H1 (cell line): Measurements from ENCODE around the gene TADA1. TPM values are rescaled to one million over a fixed set of nuclear protein-coding genes. Genes with fewer than 3 reads are reported as not detected.

Experiments
- CTCF ChIA-PET: fragments of 300-600 bp; sonication (Branson Sonifier 250); formaldehyde crosslinking; loops from one replicate; lab custom pipeline; 2021; ENCODE audit not compliant: partially characterized antibody; lab: Charles Lee
- POLR2A ChIA-PET: fragments of 300-600 bp; sonication (Branson Sonifier 250); formaldehyde crosslinking; loops from one replicate; lab custom pipeline; 2021; ENCODE audit warnings: inconsistent platforms; ENCODE audit not compliant: partially characterized antibody; lab: Charles Lee
- DNase-seq, 2 experiments: peaks; one replicate each; pipeline versions ENCODE4 v3.0.0 to v3.0.0-alpha.2; 2010 to 2022; ENCODE audit warnings: low spot score in 2 of 2, low read depth in 1 of 2, mixed read lengths in 1 of 2
- FAIRE-seq: peaks from 2 replicates; lab custom pipeline; 2011; peaks lifted over from hg19 to GRCh38; lab: Jason Lieb, UNC
- H2AFZ ChIP-seq: 2 replicates; pipeline ENCODE4 v1.8.1; 2012; ENCODE audit warnings: low read length, inconsistent platforms
- H2AK5ac ChIP-seq: 2 replicates; pipeline ENCODE4 v1.6.1; 2013; ENCODE audit warnings: low read depth, low read length
- H2BK120ac ChIP-seq: replicated peaks from 2 replicates; pipeline ENCODE3; 2013; ENCODE audit warnings: low read depth, low read length, inconsistent platforms
- H2BK12ac ChIP-seq: 2 replicates; pipeline ENCODE4 v1.6.1; 2013; ENCODE audit warnings: low read depth, low read length
- H2BK15ac ChIP-seq: 2 replicates; pipeline ENCODE4 v1.6.1; 2013; ENCODE audit warnings: low read length
- H2BK20ac ChIP-seq: 2 replicates; pipeline ENCODE4 v1.6.1; 2013; ENCODE audit warnings: low read length
- H2BK5ac ChIP-seq: 2 replicates; pipeline ENCODE4 v1.6.1; 2013; ENCODE audit warnings: low read depth, low read length
- H3K14ac ChIP-seq: 2 replicates; pipeline ENCODE4 v1.6.1; 2013; ENCODE audit warnings: inconsistent platforms; ENCODE audit not compliant: insufficient read length
- H3K18ac ChIP-seq: 2 replicates; pipeline ENCODE4 v1.6.1; 2013; ENCODE audit warnings: low read length; ENCODE audit errors: extremely low read depth
- H3K23ac ChIP-seq: 2 replicates; pipeline ENCODE4 v1.6.1; 2013; ENCODE audit warnings: inconsistent platforms; ENCODE audit not compliant: insufficient read length
- H3K23me2 ChIP-seq: 2 replicates; pipeline ENCODE4 v1.6.1; 2013; ENCODE audit warnings: low read depth, low read length
- H3K27ac ChIP-seq: 2 replicates; pipeline ENCODE4 v1.6.1; 2011; ENCODE audit warnings: low read depth, low read length, inconsistent platforms
- H3K27me3 ChIP-seq, 4 experiments: replicated peaks in 1 of 4; 1 replicate in 1 of 4; 2 replicates in 3 of 4; pipeline versions ENCODE4 v1.6.1 to v1.8.1; 2011 to 2013; ENCODE audit warnings: low read length in 3 of 4, mild to moderate bottlenecking in 3 of 4, inconsistent platforms in 2 of 4, mixed read lengths in 2 of 4, moderate library complexity in 1 of 4; ENCODE audit not compliant: control insufficient read depth in 3 of 4, insufficient read depth in 3 of 4; ENCODE audit errors: extremely low read depth in 1 of 4
- H3K36me3 ChIP-seq, 4 experiments: 2 replicates each; pipeline versions ENCODE4 v1.6.1 to v1.8.1; 2011 to 2013; ENCODE audit warnings: mild to moderate bottlenecking in 4 of 4, low read length in 3 of 4, moderate library complexity in 2 of 4, control low read depth in 1 of 4, inconsistent platforms in 1 of 4; ENCODE audit not compliant: insufficient read depth in 4 of 4, control insufficient read depth in 2 of 4
- H3K4ac ChIP-seq: replicated peaks from 2 replicates; pipeline ENCODE3; 2013; ENCODE audit warnings: low read length, low read depth, mixed read lengths, inconsistent platforms; ENCODE audit not compliant: insufficient read length
- H3K4me1 ChIP-seq, 4 experiments: replicated peaks in 1 of 4; 1 replicate in 1 of 4; 2 replicates in 3 of 4; pipeline versions ENCODE4 v1.6.1 to v1.8.1; 2011 to 2013; ENCODE audit warnings: low read length in 3 of 4, inconsistent platforms in 2 of 4, mixed read lengths in 1 of 4; ENCODE audit not compliant: insufficient read depth in 4 of 4, control insufficient read depth in 3 of 4
- H3K4me2 ChIP-seq, 2 experiments: 2 replicates each; pipeline versions ENCODE4 v1.6.1 to v1.8.1; 2011 to 2013; ENCODE audit warnings: low read depth in 2 of 2, low read length in 2 of 2, control low read depth in 1 of 2, inconsistent platforms in 1 of 2, mild to moderate bottlenecking in 1 of 2; ENCODE audit not compliant: insufficient read depth in 1 of 2
- H3K4me3 ChIP-seq, 4 experiments: fragments of 200-600, 300-600 bp in 1 of 4; sonication (generic), shearing (Covaris generic), sonication (Bioruptor Twin) in 1 of 4; 2 replicates each; pipeline versions ENCODE4 v1.5.1 to v1.8.1; 2011 to 2016; ENCODE audit warnings: low read length in 4 of 4, low read depth in 3 of 4, control low read depth in 2 of 4, inconsistent platforms in 2 of 4, mild to moderate bottlenecking in 2 of 4, mixed read lengths in 1 of 4, moderate library complexity in 1 of 4; ENCODE audit not compliant: insufficient read depth in 2 of 4; ENCODE audit errors: extremely low read depth in 1 of 4
- H3K56ac ChIP-seq: replicated peaks from 2 replicates; pipeline ENCODE3; 2013; ENCODE audit warnings: low read depth, mild to moderate bottlenecking, mixed read lengths, low read length, inconsistent platforms; ENCODE audit not compliant: insufficient read length
- H3K79me1 ChIP-seq: 2 replicates; pipeline ENCODE4 v1.6.1; 2013; ENCODE audit warnings: low read depth, low read length, control low read depth
- H3K79me2 ChIP-seq, 2 experiments: 2 replicates each; pipeline versions ENCODE4 v1.6.1 to v1.8.1; 2012 to 2013; ENCODE audit warnings: low read length in 2 of 2, mild to moderate bottlenecking in 2 of 2, inconsistent platforms in 1 of 2; ENCODE audit not compliant: insufficient read depth in 2 of 2, control insufficient read depth in 1 of 2
- H3K9ac ChIP-seq, 4 experiments: replicated peaks in 1 of 4; 1 replicate in 1 of 4; 2 replicates in 3 of 4; pipeline versions ENCODE4 v1.6.1 to v1.8.1; 2011 to 2013; ENCODE audit warnings: low read depth in 3 of 4, low read length in 3 of 4, control low read depth in 2 of 4, mild to moderate bottlenecking in 2 of 4, moderate library complexity in 2 of 4, inconsistent platforms in 1 of 4; ENCODE audit errors: extremely low read depth in 1 of 4
- H3K9me3 ChIP-seq, 2 experiments: 2 replicates each; pipeline versions ENCODE4 v1.6.1 to v1.8.1; 2012 to 2013; ENCODE audit warnings: mild to moderate bottlenecking in 2 of 2, moderate library complexity in 2 of 2, control low read depth in 1 of 2, inconsistent platforms in 1 of 2, low read depth in 1 of 2, low read length in 1 of 2, mixed read lengths in 1 of 2; ENCODE audit not compliant: insufficient read depth in 2 of 2
- H4K20me1 ChIP-seq, 2 experiments: replicated peaks in 1 of 2; 2 replicates each; pipeline versions ENCODE3 to v1.8.1; 2011 to 2013; ENCODE audit warnings: inconsistent platforms in 2 of 2, low read length in 2 of 2, mild to moderate bottlenecking in 1 of 2; ENCODE audit not compliant: insufficient read depth in 2 of 2, control insufficient read depth in 1 of 2
- H4K5ac ChIP-seq: 2 replicates; pipeline ENCODE4 v1.6.1; 2013; ENCODE audit warnings: low read length, low read depth, mixed read lengths, inconsistent platforms; ENCODE audit not compliant: insufficient read length
- H4K8ac ChIP-seq: 2 replicates; pipeline ENCODE4 v1.8.0; 2013; ENCODE audit warnings: mild to moderate bottlenecking, moderate library complexity, low read length, inconsistent platforms; ENCODE audit not compliant: insufficient read depth; ENCODE audit errors: extremely low read depth
- H4K91ac ChIP-seq: replicated peaks from 2 replicates; pipeline ENCODE3; 2013; ENCODE audit warnings: low read length, mixed read lengths, inconsistent platforms; ENCODE audit not compliant: insufficient read length
- ATF3 ChIP-seq: IDR thresholded peaks from 2 replicates; pipeline ENCODE4 v1.6.1; 2011; ENCODE audit warnings: low read depth, mild to moderate bottlenecking, low read length; ENCODE audit not compliant: insufficient read depth
- BACH1 ChIP-seq: IDR thresholded peaks from 2 replicates; pipeline ENCODE4 v1.6.1; 2012; ENCODE audit warnings: low read length, improper control_type of control experiment
- BRCA1 ChIP-seq: IDR thresholded peaks from 2 replicates; pipeline ENCODE4 v1.6.1; 2012; ENCODE audit warnings: low read depth, low read length, improper control_type of control experiment
- CTCF ChIP-seq, 3 experiments: IDR thresholded peaks; 1 replicate in 2 of 3; 2 replicates in 1 of 3; pipeline versions ENCODE4 v1.5.1 to v1.6.1; 2011; ENCODE audit warnings: low read length in 3 of 3, mild to moderate bottlenecking in 3 of 3, inconsistent platforms in 2 of 3, low read depth in 1 of 3, moderate library complexity in 1 of 3; ENCODE audit not compliant: insufficient read depth in 1 of 3; ENCODE audit errors: control extremely low read depth in 1 of 3
- HDAC2 ChIP-seq, 2 experiments: fragments of 300-600 bp in 1 of 2; sonication (generic) in 1 of 2; IDR thresholded peaks; 2 replicates each; pipeline ENCODE4 v1.6.1; 2011 to 2012; ENCODE audit warnings: low read depth in 2 of 2, low read length in 2 of 2, mild to moderate bottlenecking in 2 of 2, moderate library complexity in 2 of 2, borderline replicate concordance in 1 of 2, inconsistent platforms in 1 of 2
- HDAC6 ChIP-seq: IDR thresholded peaks from one replicate; pipeline ENCODE4 v1.7.1; 2012; ENCODE audit warnings: low read depth, mild to moderate bottlenecking, inconsistent platforms, low read length, moderate library complexity
- JUND ChIP-seq: IDR thresholded peaks from 2 replicates; pipeline ENCODE4 v1.6.1; 2011; ENCODE audit warnings: mild to moderate bottlenecking, improper control_type of control experiment, low read length
- MAFK ChIP-seq: IDR thresholded peaks from 2 replicates; pipeline ENCODE4 v1.6.1; 2012; ENCODE audit warnings: low read depth, mild to moderate bottlenecking, improper control_type of control experiment, low read length
- RAD21 ChIP-seq, 2 experiments: IDR thresholded peaks in 1 of 2; conservative IDR thresholded peaks in 1 of 2; 2 replicates each; pipeline ENCODE4 v1.6.1; 2011; ENCODE audit warnings: low read depth in 2 of 2, low read length in 2 of 2, improper control_type of control experiment in 1 of 2, inconsistent platforms in 1 of 2, mild to moderate bottlenecking in 1 of 2, moderate library complexity in 1 of 2
- WGBS, 2 experiments: shearing (Covaris generic) in 1 of 2; methylation state at CpG; one replicate each; pipeline versions ENCODE4 v1.1.6 to v1.1.7; 2013 to 2015; ENCODE audit warnings: low lambda C conversion rate in 2 of 2, mixed read lengths in 2 of 2, inconsistent platforms in 1 of 2, low coverage in 1 of 2, missing lambda C conversion rate in 1 of 2; ENCODE audit not compliant: insufficient replicate concordance in 2 of 2, insufficient coverage in 1 of 2, insufficient read length in 1 of 2; ENCODE audit errors: extremely low coverage in 1 of 2, missing lambda C conversion rate in 1 of 2; 5-methylcytosine and 5-hydroxymethylcytosine counted together
- polyA plus RNA-seq, 7 experiments: library from polyadenylated mRNA; depleted of rRNA in 3 of 7; stranded (reverse) in 5 of 7; unstranded in 2 of 7; fragments of >200 nt in 5 of 7; fragments of 200-250 nt in 2 of 7; gene quantifications; 1 replicate in 5 of 7; 2 replicates in 1 of 7; 4 replicates in 1 of 7; pipeline versions ENCODE4 v1.2.1 to v1.2.3, GENCODE V29; 2011 to 2013; ENCODE audit warnings: missing spikeins in 2 of 7, mixed read lengths in 2 of 7
- total RNA-seq: library from RNA; stranded (reverse); fragmentation: NEBNext Ultra II Directional; extraction: Animal tissue kit (Norgen Biotek cat#: 25700); gene quantifications from 2 replicates; pipeline ENCODE4 v1.2.1, GENCODE V29; 2021

The TADA1 gene
- total and polyA plus RNA-seq, 2 of the 8 experiments (the other 6 are each of a cell fraction or from before 2014, with no cell fraction given), result 21.1 to 23.6 TPM

- Histone ChIP-seq H3K9me3 (peaks cover 2 to 6% of the 10 kb centered on the region in 2 experiments), H3K79me1 (no peaks in the 10 kb centered on the region), H3K36me3 (no peaks in the 10 kb centered on the region), H4K8ac (no peak overlapping the region), H4K5ac (no peak overlapping the region), H3K23me2 (no peaks in the 10 kb centered on the region), H2BK15ac (no peak overlapping the region), H2BK120ac (no peak overlapping the region), H3K9ac (no peak overlapping the region), H2BK20ac (no peak overlapping the region), H2AFZ (no peak overlapping the region), H3K27me3 (no peaks in the 10 kb centered on the region; a peak in 1 of 7 replicates), H4K20me1 (no peaks in the 10 kb centered on the region), H3K79me2 (no peaks in the 10 kb centered on the region), H3K4me2 (no peak overlapping the region), H2BK12ac (no peak overlapping the region), H2AK5ac (no peak overlapping the region), H3K4me3 (no peak overlapping the region), H3K18ac (no peak overlapping the region), H3K4ac (no peak overlapping the region), H4K91ac (no peak overlapping the region), H3K56ac (no peak overlapping the region), H2BK5ac (no peak overlapping the region), H3K23ac (no peak overlapping the region), H3K27ac (no peak overlapping the region), H3K4me1 (no peaks in the 10 kb centered on the region), H3K14ac (no peak overlapping the region)
- 3% methylated on average over 1 of the region's 1 CpG; no CpG with 5 or more reads in 1 of the 2 experiments for WGBS, 2 experiments
- peak; percentile 95 for FAIRE-seq
- CTCF ChIA-PET, result interaction anchor here (0.6 to 23.8 kb wide), 42 partner anchors 9 to 1174 kb away, joined by 3 to 874 read pairs (median 4); partner anchors contain the start of gene TADA1
- DNase-seq, result peak; percentile 38 to 56
- POLR2A ChIA-PET, result interaction anchor here (1.2 to 1.3 kb wide), 2 partner anchors 149 to 643 kb away, joined by 3 read pairs; partner anchors contain the start of gene CREG1
- TF ChIP-seq CTCF (IDR thresholded peaks at IDR 0.05; ENCODE audit: control extremely low read depth in 1 of 3, insufficient read depth in 1 of 3, low read depth in 1 of 3, low read length in 3 of 3) (peak in 2 of 3 experiments; percentile 89 to 92; a peak in 3 of 4 replicates), BACH1 (peak; percentile 94), BRCA1 (no peak), JUND (peak; percentile 96), MAFK (peak; percentile 85), HDAC2 (IDR thresholded peaks at IDR 0.05; ENCODE audit: borderline replicate concordance in 1 of 2, low read depth in 2 of 2, low read length in 2 of 2) (no peak), HDAC6 (no peak), ATF3 (peak; percentile 52; the same call in 1 of the 2 replicates), RAD21 (IDR thresholded peaks at IDR 0.05 in 1 of 2, conservative IDR thresholded peaks at IDR 0.05 in 1 of 2; ENCODE audit: low read depth in 2 of 2, low read length in 2 of 2) (peak; percentile 96 to 98)
Observed at GRCh38 chr1:166910396-166910994, 34.4 kb upstream of the TADA1 start.
